RPMI8226 (cell line): ENCODE data around the gene TIFAB.

Experiments used
- DNase-seq: peaks from one replicate; pipeline ENCODE4 v3.0.0-alpha.2; 2015

The TIFAB gene

GRCh38 chr5:135456238-135457099, 4.3 kb upstream of the TIFAB start:
- DNase-seq: no peak

- DNase-seq: no peak
These were observed 3.7 kb upstream of the TIFAB start for GRCh38 chr5:135455876-135456237.

- no peak for DNase-seq
These were observed 2.8 kb upstream of the TIFAB start for GRCh38 chr5:135454946-135455345.

GRCh38 chr5:135453613-135454012, 1.5 kb upstream of the TIFAB start:
- no peak for DNase-seq

- DNase-seq: no peak
These were observed 400 bp downstream of the TIFAB start for GRCh38 chr5:135451581-135452320.

- no peak for DNase-seq
These were observed 1.2 kb downstream of the TIFAB start for GRCh38 chr5:135450952-135451351.

GRCh38 chr5:135450336-135450735, 1.8 kb downstream of the TIFAB start:
- no peak for DNase-seq

- DNase-seq: no peak
These were observed 2.5 kb downstream of the TIFAB start for GRCh38 chr5:135449644-135450043.

- no peak for DNase-seq
These were observed 3.2 kb downstream of the TIFAB start for GRCh38 chr5:135448791-135449507.

- DNase-seq: no peak
These were observed 3.9 kb downstream of the TIFAB start for GRCh38 chr5:135448071-135448739.

- DNase-seq: no peak
These were observed 4.7 kb downstream of the TIFAB start, which contains the start of gene DCANP1 for GRCh38 chr5:135447298-135447929. DCANP1 (minus strand) TSS chr5:135447348; CDS start chr5:135447108, 240 bp downstream.

GRCh38 chr5:135446615-135447014, 5.5 kb downstream of the TIFAB start:
- no peak for DNase-seq

- DNase-seq: no peak
These were observed 5.9 kb downstream of the TIFAB start for GRCh38 chr5:135446206-135446605.

GRCh38 chr5:135445306-135445985, 6.7 kb downstream of the TIFAB start:
- DNase-seq: no peak

- DNase-seq: no peak
These were observed 7.3 kb downstream of the TIFAB start for GRCh38 chr5:135444881-135445280.

- no peak for DNase-seq
These were observed 7.8 kb downstream of the TIFAB start for GRCh38 chr5:135444360-135444759.

- no peak for DNase-seq
These were observed 8.8 kb downstream of the TIFAB start for GRCh38 chr5:135443161-135443960.

GRCh38 chr5:135442431-135443160, 9.6 kb downstream of the TIFAB start:
- no peak for DNase-seq

GRCh38 chr5:135441919-135442318, 10.2 kb downstream of the TIFAB start:
- DNase-seq: no peak

- DNase-seq: no peak
These were observed 10.8 kb downstream of the TIFAB start for GRCh38 chr5:135441350-135441831.
